Stimulated activated CD4-positive, alpha-beta T cell treated with anti-CD3 and anti-CD28 coated beads, Interleukin-4, amount 100 ng/mL, for 1 hour (primary cell): ENCODE results near the gene SLC22A23.
"Not testable (repeated sequence)": the region's sequence is repeated elsewhere in the genome, so short reads cannot be mapped to it uniquely, and the experiment has no call there.

Experiments
- DNase-seq: peaks from one replicate; pipeline ENCODE4 v3.0.0-alpha.2; 2020

SLC22A23 gene

DNA sequence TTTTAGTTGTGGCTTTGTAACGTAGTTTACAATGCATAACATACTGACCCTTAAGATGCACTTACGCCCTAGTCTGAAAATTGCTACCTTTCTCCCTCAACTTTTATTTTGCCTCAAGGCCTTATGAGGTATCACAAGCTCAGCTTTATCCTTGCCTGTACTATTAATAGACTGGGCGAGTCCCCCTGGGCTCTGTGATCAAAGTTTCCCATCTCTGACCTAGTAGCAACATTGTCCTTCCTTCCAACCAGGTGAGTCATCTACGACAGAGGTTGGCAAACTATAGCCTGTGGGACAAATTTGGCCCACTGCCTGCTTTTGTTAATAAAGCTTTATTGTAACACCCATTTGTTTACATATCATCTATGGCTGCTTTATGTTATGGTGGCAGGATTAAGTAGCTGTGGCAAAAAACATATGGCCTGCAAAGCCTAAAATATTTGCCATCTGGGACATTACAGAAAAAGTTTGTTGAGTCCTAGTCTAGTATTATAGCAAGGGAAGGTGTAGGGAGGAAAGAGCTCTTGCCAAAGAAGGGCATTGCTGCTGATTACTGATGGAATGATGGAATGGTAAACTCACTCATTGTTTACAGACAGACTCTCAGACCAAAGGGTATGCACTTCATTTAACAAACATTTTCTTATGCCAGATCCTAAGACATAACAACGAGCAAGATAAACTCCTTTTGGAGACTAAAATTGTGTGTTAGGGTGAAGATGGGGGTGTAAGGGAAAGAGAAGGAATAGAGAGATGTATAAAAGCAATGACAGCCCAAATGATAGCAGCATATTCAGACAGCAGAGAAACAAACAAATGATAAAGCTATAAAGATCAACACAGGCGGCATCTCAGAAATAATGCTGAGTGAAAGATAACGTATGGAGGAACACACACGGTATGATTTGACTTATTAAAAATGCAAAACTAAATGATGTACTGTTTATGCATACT, 74.2 kb downstream of the SLC22A23 start:
- DNase-seq, result no peak

DNA sequence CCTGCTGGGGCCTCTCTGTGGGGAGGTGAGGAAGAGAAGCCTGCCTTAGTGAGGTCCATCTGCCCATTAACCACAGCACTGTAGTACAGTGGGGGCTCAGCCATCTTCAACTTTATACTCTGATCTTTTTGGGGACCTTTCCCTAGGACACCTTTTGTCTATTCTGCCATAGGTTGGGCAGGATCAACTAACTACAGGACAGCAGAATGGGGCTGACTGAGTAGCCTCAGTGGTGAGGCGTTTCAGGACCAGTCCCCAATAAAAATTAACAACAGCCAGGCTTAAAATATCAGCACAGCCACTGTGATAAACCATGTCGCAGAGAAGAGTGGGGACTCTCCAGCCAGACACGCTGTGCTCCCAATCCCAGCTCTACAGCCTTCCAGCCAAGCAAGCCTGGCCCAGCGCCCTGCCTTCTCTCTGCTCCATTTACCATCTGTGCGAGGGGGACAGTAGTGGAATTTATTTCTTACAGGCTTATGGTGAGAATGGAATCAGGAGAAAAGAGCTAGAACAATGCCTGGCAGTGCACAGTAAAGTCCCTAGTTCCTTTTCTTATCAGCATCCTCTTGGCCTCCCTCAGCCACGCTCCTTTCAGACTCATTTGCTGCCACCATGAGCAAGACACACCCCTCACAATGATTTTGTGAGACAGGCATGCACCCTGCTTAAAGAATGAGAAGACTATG, 75.5 kb downstream of the SLC22A23 start:
- no peak for DNase-seq

DNA sequence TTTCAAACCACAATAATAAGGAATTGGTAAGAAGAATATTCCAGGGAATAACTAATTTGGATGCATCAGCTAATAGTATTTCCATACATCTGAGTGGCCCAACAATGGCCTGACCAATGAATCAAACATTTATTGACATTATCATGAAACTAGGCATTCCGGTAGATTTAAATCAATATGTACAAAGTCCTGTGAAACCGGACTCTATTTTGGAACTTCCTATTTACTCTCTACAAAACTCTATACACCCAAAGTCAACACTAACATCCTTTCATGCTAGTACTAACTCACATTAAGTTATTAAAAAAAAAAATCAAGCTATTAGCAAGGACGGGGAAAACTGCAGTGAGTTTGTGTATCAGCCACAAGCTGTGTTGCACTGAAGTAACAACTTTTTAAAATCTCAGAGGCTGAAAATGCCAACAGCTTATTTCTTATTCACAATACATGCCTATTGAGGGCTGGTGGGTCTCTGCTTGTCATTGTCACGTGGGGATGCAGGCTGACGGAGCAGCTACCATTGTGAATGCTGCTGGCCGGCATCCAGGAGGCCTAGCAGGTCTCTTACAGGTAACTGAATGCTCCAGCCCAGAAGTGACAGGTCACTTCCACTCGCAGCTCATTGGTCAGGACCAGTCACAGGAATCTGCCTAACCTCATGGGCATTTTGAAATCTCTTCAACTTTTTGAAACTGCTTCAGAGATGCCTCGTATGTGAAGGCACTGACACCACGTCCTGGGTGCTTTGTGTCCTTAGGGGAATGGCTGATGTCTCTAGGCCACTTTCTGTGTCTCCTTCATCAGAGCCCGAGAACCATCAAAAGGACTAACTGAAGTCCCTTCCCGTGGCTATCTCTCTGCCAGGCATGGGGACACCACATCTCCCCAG, 76.3 kb downstream of the SLC22A23 start:
- no peak for DNase-seq

GRCh38 chr6:3379482-3380060, 77.3 kb downstream of the SLC22A23 start:
- no peak for DNase-seq

DNA sequence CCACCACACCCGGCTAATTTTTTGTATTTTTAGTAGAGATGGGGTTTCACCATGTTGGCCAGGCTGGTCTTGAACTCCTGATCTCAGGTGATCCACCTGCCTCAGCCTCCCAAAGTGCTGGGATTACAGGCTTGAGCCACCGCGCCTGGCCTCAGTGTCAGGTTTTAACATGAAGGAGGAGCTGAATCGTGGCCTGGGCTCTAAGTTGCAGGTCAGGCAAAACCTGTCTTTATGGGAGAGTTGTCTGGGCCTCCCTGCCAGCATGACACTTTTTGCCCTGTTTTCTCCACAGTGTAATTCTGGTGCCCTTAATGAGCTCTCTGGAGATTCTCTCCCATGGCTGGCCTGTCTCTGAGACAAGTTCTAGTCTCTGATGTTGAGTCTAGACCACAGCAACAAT, 78.0 kb downstream of the SLC22A23 start:
- not testable (repeated sequence) for DNase-seq

- DNase-seq, result not testable (repeated sequence)
Observed at GRCh38 chr6:3378398-3378782, 78.5 kb downstream of the SLC22A23 start.

DNA sequence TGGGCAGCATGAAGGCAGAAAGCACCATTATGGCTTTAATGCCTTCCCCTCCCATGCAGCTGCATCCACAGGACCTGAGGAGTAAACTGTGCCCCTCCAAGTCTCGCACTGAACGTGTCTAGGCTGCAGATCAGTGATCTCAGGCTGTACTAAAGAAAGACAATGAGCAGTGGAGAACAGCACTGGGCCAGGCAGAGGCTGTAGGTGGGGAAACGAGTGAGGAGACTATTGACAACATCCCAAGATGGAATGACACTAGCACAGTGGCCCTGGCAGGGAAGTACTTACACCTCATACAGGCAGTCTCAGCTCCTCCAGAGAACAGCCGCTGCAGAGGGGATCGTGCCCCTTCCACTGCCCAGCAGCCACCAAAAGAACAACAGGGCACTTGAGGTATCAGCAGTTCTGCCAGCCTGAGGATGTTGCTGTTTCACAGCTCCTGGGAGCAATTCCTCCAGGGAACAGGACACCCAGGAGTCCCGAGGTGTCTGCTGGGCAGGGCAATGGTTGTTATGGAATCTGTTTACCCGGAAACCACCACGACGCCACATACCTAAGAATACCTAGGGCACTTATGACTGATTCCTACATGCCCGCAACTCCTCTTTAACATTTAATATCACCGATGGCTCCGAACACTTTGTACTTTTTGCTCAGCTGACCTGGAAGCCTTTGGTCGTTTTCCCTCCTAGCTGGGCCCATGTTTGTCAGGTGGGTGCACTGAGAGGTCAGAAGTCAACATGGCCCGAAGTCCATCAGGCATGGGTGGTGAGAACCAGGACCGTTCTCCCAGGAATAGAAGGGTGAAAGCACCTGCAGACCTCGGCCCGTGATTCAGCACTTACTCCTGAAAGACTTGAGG, 79.1 kb downstream of the SLC22A23 start:
- DNase-seq, result no peak

DNA sequence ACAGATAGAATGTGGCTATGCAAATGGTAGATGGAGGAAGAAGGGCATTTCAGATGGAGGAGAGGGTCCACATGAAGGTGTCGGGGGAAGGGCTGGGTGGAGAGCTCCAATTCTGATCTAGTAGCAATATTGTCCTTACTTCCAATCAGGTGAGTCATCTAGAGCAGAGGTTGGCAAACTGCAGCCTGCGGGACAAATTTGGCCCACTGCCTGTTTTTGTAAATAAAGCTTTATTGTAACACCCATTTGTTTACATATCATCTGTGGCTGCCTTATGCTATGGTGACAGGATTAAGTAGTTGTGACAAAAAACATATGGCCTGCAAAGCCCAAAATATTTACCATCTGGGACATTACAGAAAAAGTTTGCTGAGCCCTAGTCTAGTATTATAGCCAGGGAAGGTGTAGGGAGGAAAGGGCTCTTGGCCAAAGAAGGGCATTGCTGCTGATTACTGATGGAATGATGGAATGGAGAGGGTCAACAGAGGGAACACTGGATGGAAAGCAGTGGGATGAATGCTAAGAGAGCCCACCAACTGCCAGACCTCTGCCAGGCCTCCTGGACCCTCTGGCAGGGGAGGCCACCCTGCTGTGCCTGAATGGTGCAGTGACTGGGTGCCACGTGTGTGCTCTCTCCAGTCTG, 79.8 kb downstream of the SLC22A23 start:
- no peak for DNase-seq

DNA sequence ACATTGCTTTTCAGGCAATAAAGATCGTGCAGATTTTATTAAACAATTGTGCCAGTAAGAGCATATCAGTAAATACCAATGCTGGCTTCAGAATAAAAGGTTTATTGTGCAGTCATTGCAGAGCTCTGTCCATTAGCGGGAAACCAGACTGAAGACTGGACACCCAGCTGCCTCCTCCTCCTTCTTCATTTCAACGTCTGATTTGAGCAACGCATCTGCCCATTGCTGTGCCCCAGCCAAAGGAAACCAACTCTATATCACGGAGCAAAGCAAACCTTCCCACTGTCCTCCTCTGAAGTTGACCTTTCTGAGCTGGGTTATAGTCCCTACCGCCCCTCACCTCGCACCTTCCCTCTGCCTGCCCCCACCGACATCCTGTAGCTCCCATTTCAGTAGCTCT, 80.8 kb downstream of the SLC22A23 start:
- no peak for DNase-seq

DNA sequence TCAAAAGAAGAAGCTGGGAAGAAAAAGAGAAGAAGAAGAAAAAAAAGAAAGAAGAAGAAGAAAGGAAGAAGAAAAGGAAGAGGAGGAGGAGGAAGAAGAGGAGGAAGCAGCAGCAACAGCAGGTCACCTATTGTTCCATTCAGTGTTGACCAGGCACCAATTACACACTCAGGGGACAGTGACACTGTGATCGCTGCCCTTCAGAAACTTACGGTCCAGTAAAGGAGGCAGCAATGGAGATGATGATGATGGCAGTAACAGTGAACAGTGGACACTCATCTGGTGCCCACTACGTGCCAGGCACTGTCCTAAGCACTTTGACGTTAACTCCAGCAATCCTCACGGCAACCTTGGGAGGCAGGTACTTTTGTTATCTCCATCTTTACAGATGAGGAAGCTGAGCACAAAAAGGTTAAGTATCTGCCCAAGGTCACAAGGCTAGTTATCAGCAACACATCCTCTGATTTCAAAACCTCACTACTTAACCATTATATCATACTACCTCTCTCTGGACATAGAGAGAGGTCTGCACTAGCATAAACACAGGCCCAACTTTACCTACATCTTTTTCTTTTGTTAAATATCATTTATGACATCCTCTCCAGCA, 83.2 kb downstream of the SLC22A23 start:
- DNase-seq, result no peak

- DNase-seq, result no peak
Observed at GRCh38 chr6:3372912-3373554, 83.8 kb downstream of the SLC22A23 start.

GRCh38 chr6:3372184-3372846, 84.5 kb downstream of the SLC22A23 start:
- DNase-seq, result no peak

DNA sequence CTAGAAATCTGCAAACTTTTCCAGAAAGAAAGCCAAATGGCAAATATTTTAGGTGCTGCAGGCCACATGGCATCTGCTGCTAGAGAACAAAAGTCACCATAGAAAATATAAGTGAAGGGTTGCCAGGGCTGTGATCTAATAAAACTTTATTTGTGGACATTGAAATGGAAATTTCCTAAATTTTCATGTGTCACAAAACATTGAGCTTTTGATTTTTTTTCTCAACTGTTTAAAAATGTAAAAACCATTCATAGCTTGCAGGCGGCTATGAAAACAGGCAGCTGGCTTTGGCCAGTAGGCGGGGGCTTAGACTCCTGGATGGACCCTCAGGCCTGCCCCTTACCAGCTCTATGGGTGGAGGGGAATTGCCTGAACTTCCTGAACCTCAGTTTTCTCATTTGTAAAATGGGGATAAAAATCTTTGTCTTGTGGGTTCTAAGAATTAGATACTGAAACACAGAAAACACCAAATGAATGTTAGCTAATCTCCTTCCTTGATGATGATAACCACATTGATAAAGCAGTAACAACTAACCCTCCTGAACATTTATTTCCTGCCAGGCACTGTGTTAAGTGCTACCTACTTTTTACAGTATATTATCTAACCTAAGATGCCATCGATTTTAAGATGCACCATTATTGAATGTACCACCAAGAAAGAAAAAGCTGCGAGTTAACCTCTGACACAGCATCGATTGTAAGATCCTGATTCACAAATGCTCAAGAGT, 85.5 kb downstream of the SLC22A23 start:
- DNase-seq, result no peak

GRCh38 chr6:3370361-3371221, 86.3 kb downstream of the SLC22A23 start:
- DNase-seq, result no peak

- no peak for DNase-seq
Observed at GRCh38 chr6:3369985-3370360, 86.9 kb downstream of the SLC22A23 start.

DNA sequence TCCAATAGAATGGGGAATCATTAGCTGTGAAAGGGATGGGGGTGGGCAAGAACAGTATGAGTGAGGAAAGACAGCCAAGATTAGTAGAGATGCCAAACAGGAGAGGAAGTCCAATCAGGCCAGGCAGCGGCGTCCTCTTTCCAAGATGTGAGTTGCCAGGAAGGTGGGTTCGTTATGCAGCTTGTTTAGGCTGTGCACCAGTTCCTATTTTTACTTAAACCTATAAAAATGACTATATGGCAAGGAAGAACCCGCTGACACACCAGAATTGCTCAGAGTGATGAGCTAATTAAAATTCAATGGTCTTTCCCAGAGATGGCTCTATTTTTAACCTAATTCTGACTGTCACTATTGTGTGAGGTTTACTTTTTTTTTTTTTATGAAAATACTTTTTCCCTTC, 88.2 kb downstream of the SLC22A23 start:
- no peak for DNase-seq

DNA sequence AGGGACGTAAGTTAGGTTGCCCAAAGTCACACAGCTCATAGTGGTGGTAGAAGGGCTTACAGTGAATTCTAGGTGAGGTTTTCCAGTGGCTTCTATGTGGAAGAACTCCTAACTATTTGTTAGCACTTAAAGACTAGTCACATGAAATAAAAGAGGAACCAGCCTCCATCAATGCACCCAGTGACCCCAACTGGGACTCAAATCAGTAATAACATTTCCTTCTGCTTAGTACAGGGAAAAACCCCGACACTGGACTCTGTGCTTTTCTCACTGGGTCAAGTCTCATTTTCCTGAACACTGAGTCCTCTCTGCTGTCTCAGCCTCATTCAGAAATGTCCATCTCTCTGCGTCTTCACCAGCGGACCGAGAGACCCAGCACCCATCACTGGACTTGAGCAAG, 89.2 kb downstream of the SLC22A23 start:
- no peak for DNase-seq
